Hepatocyte (in vitro differentiated cells): Measurements from ENCODE around the gene VPS4A. TPM values are rescaled to one million over a fixed set of nuclear protein-coding genes. Genes with fewer than 3 reads are reported as not detected.

Experiments used
- DNase-seq: peaks from one replicate; pipeline ENCODE4 v3.0.0-alpha.2; 2016; ENCODE audit warnings: low spot score
- H2AFZ ChIP-seq: fragments of 200-600 bp; sonication (generic); 2 replicates; pipeline ENCODE4 v1.6.0; 2016; ENCODE audit warnings: antibody characterized with exemption, mild to moderate bottlenecking
- H3K27ac ChIP-seq: fragments of 200-600 bp; sonication (generic); 2 replicates; pipeline ENCODE4 v1.5.1; 2016; ENCODE audit warnings: mild to moderate bottlenecking
- H3K27me3 ChIP-seq: fragments of 200-600 bp; sonication (generic); 2 replicates; pipeline ENCODE4 v1.6.1; 2016
- H3K36me3 ChIP-seq: fragments of 200-600 bp; sonication (generic); replicated peaks from 2 replicates; pipeline ENCODE4 v1.5.1; 2016; ENCODE audit warnings: low read depth; ENCODE audit not compliant: insufficient read depth
- H3K4me1 ChIP-seq: fragments of 200-600 bp; sonication (generic); 2 replicates; pipeline ENCODE4 v1.5.1; 2016; ENCODE audit warnings: mild to moderate bottlenecking, moderate library complexity; ENCODE audit not compliant: insufficient read depth
- H3K4me2 ChIP-seq: fragments of 200-600 bp; sonication (generic); 2 replicates; pipeline ENCODE4 v1.6.0; 2016
- H3K4me3 ChIP-seq: fragments of 200-600 bp; sonication (generic); 2 replicates; pipeline ENCODE4 v1.5.1; 2016; ENCODE audit warnings: mild to moderate bottlenecking
- H3K79me2 ChIP-seq: fragments of 200-600 bp; sonication (generic); 2 replicates; pipeline ENCODE4 v1.6.0; 2017; ENCODE audit warnings: mild to moderate bottlenecking
- H3K9me2 ChIP-seq: fragments of 200-600 bp; sonication (generic); replicated peaks from 2 replicates; pipeline ENCODE4 v1.6.0; 2017; ENCODE audit warnings: mild to moderate bottlenecking; ENCODE audit not compliant: insufficient read depth
- H3K9me3 ChIP-seq: fragments of 200-600 bp; sonication (generic); 2 replicates; pipeline ENCODE4 v1.5.1; 2016; ENCODE audit warnings: low read depth, mild to moderate bottlenecking
- H4K20me1 ChIP-seq: fragments of 200-600 bp; sonication (generic); 2 replicates; pipeline ENCODE4 v1.6.0; 2016; ENCODE audit warnings: mild to moderate bottlenecking; ENCODE audit not compliant: insufficient read depth, poor library complexity, severe bottlenecking
- CTCF ChIP-seq: fragments of 200-600 bp; sonication (generic); IDR thresholded peaks from 2 replicates; pipeline ENCODE4 v1.5.1; 2016; ENCODE audit warnings: antibody characterized with exemption, mild to moderate bottlenecking; ENCODE audit not compliant: poor library complexity
- EZH2 ChIP-seq: fragments of 200-600 bp; sonication (generic); IDR thresholded peaks from 2 replicates; pipeline ENCODE4 v1.6.1; 2016; ENCODE audit warnings: antibody characterized with exemption, mild to moderate bottlenecking, borderline replicate concordance
- EZH2phosphoT487 ChIP-seq: fragments of 200-600 bp; sonication (generic); IDR thresholded peaks from one replicate; pipeline ENCODE4 v1.6.1; 2018; ENCODE audit warnings: antibody characterized with exemption, mild to moderate bottlenecking, low read depth, moderate library complexity; ENCODE audit not compliant: unreplicated experiment, severe bottlenecking
- WGBS: methylation state at CpG from one replicate; pipeline ENCODE4 v1.1.6; 2016; ENCODE audit warnings: low lambda C conversion rate; ENCODE audit errors: missing lambda C conversion rate; 5-methylcytosine and 5-hydroxymethylcytosine counted together
- polyA plus RNA-seq: library from polyadenylated mRNA; unstranded; fragments of >200 nt; fragmentation: Nextera tagmentation; extraction: Ambion mirVana; gene quantifications from 2 replicates; pipeline ENCODE4 v1.2.1, GENCODE V29; 2016
- total RNA-seq: library from RNA; depleted of rRNA; stranded (reverse); fragments of >200 nt; gene quantifications from 2 replicates; pipeline ENCODE4 v1.2.3, GENCODE V29; 2014

Gene VPS4A
- total and polyA plus RNA-seq, 2 experiments from 2014 or later = 19.9 to 36.9 TPM

GRCh38 chr16:69270395-69270794, 40.8 kb upstream of the VPS4A start:
- H3K9me2 ChIP-seq = no peaks in the 10 kb centered on the region
- no peaks in the 10 kb centered on the region for H4K20me1 ChIP-seq
- H3K9me3 ChIP-seq = no peaks in the 10 kb centered on the region
- no peak overlapping the region for H2AFZ ChIP-seq
- no peak for TF ChIP-seq EZH2phosphoT487
- TF ChIP-seq CTCF = no peak
- TF ChIP-seq EZH2 = no peak
- no peaks in the 10 kb centered on the region for H3K4me1 ChIP-seq
- no peak overlapping the region for H3K27ac ChIP-seq
- no peaks in the 10 kb centered on the region for H3K79me2 ChIP-seq
- no peaks in the 10 kb centered on the region for H3K27me3 ChIP-seq
- H3K4me3 ChIP-seq = no peak overlapping the region
- H3K4me2 ChIP-seq = no peak overlapping the region
- H3K36me3 ChIP-seq = no peaks in the 10 kb centered on the region
- DNase-seq = no peak
- WGBS = 78% methylated on average over 3 of the region's 3 CpGs

GRCh38 chr16:69270831-69271230, 40.3 kb upstream of the VPS4A start:
- H4K20me1 ChIP-seq = no peaks in the 10 kb centered on the region
- no peaks in the 10 kb centered on the region for H3K79me2 ChIP-seq
- no peaks in the 10 kb centered on the region for H3K27me3 ChIP-seq
- no peaks in the 10 kb centered on the region for H3K9me2 ChIP-seq
- H2AFZ ChIP-seq = no peak overlapping the region
- H3K4me3 ChIP-seq = no peak overlapping the region
- no peak for DNase-seq
- no peak for TF ChIP-seq EZH2phosphoT487
- TF ChIP-seq CTCF = no peak
- no peak for TF ChIP-seq EZH2
- no peak overlapping the region for H3K27ac ChIP-seq
- no peaks in the 10 kb centered on the region for H3K9me3 ChIP-seq
- WGBS = 94% methylated on average over 2 of the region's 2 CpGs
- no peaks in the 10 kb centered on the region for H3K36me3 ChIP-seq
- peaks cover 4% of the 10 kb centered on the region for H3K4me1 ChIP-seq
- no peak overlapping the region for H3K4me2 ChIP-seq

- no peaks in the 10 kb centered on the region for H3K27me3 ChIP-seq
Measured at GRCh38 chr16:69273009-69273408, 38.1 kb upstream of the VPS4A start.

More at GRCh38 chr16:69273009-69273408, 38.1 kb upstream of the VPS4A start:
- Histone ChIP-seq H3K9me2 (no peaks in the 10 kb centered on the region), H3K4me1 (peaks cover 5% of the 10 kb centered on the region), H4K20me1 (no peaks in the 10 kb centered on the region), H3K36me3 (no peaks in the 10 kb centered on the region), H3K4me3 (no peak overlapping the region), H3K9me3 (no peaks in the 10 kb centered on the region), H3K79me2 (no peaks in the 10 kb centered on the region), H2AFZ (no peak overlapping the region), H3K4me2 (no peak overlapping the region), H3K27ac (no peak overlapping the region)
- 87% methylated on average over 4 of the region's 4 CpGs for WGBS
- no peak for DNase-seq
- TF ChIP-seq EZH2 (no peak), EZH2phosphoT487 (no peak), CTCF (no peak)
